Hepatic stellate cell (primary cell): ENCODE data around the gene FBXL19.

Source experiments
- DNase-seq: peaks from one replicate; pipeline ENCODE4 v3.0.0; 2011; ENCODE audit warnings: low spot score

FBXL19 gene

DNA sequence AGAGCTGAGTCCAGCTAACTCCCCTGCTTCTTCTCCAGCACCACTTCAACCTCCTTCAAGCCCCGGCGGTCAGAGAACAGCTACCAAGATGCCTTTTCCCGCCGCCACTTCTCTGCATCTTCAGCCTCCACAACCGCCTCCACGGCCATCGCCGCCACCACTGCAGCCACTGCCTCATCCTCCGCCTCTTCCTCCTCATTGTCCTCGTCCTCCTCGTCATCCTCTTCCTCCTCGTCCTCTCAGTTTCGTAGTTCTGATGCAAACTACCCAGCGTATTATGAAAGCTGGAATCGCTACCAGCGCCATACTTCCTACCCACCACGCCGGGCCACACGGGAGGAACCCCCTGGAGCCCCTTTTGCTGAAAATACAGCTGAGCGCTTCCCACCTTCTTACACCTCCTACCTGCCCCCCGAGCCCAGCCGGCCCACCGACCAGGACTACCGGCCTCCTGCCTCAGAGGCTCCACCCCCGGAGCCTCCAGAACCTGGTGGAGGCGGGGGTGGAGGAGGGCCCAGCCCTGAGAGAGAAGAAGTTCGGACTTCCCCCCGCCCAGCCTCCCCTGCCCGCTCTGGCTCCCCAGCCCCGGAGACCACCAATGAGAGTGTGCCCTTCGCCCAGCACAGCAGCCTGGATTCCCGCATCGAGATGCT, 41.3 kb downstream of the FBXL19 start:
- no peak for DNase-seq

DNA sequence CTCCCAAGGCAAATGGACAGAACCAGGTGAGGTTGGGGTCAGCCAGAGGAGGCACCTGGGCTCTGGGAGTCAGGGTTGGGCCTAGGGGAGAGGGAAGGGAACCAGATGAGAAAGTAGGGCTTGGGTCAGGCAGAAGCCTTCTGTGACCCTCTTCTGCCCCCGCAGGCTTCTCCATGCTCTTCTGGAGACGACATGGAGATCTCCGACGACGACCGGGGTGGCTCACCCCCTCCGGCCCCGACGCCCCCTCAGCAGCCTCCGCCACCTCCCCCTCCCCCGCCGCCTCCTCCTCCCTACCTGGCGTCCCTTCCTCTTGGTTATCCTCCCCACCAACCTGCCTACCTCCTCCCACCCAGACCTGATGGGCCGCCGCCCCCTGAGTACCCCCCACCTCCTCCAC, 42.1 kb downstream of the FBXL19 start:
- no peak for DNase-seq

- no peak for DNase-seq
Measured at GRCh38 chr16:30966033-30966619, 42.8 kb downstream of the FBXL19 start.

DNA sequence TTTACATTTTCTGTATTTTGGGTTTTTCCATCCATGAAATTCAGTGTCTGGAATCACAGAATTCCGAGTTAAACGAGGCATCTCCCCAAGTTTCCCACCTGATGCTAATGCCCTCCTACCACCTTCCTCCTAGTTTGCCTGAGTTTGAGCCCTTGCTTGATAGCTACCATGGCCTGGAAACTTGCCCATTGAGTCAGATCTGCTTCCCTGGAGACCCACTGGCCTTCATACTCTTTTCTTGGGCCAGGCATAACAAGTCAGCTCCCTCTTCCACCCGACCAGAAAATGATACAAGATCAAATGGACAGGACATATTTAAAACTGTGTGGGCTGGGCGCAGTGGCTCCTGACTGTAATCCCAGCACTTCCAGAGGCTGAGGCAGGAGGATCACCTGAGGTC, 44.4 kb downstream of the FBXL19 start:
- DNase-seq: no peak

DNA sequence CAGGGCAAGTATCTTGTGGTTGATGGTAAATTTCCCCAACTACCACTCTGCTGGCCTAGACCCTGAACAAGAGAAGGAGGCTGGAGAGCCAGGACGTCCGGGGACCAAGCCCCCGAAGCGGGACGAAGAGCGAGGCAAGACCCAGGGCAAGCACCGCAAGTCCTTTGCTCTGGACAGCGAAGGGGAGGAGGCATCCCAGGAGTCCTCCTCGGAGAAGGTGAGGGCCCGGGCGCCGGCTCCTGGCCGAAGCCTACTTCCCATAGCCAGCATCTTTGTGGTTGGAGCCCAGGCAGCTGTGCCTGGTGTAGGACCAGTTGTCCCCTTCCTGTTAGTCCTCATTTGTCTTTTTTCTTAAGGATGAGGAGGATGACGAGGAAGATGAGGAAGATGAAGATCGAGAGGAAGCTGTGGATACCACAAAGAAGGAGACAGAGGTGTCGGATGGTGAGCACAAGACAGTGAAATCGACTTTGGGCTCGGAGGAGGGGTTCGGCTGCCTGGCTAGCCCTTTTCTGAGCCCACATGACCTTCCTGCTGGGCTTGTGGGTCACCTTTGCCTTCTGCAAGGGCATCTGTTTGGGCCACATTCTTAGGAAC, 46.0 kb downstream of the FBXL19 start:
- DNase-seq: no peak

DNA sequence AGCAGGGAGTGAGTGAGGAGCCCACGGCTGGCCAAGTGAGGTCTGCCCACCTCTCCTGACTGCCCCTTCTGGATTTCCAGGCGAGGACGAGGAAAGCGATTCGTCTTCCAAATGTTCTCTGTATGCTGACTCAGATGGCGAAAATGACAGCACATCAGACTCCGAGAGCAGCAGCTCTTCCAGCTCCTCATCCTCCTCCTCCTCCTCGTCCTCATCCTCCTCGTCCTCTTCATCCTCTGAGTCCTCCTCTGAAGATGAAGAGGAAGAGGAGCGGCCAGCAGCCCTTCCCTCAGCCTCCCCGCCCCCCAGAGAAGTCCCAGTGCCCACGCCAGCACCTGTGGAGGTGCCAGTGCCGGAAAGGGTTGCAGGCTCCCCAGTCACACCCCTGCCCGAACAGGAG, 47.9 kb downstream of the FBXL19 start:
- DNase-seq: no peak

DNA sequence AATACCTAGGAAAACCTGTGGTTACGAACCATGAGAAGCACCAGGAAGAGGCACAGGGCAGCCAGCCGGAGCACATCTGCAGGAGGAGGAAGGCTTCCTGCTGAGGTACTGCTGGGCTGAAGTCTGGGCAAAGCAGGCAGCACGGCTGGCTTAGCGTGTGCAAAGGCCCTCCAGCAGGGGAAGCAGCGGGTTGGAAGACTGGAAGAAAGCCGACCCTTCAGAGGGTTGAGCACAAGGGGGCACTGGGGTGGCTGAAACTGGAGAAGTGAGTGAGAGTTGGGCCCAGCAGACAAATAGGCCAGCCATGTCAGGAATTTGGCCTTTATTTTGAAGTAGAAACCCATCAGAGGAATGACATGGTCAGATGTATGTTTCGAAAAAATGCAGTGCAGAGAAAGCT, 49.5 kb downstream of the FBXL19 start:
- DNase-seq: peak; percentile 41

GRCh38 chr16:30974348-30974747, 51.0 kb downstream of the FBXL19 start:
- no peak for DNase-seq

GRCh38 chr16:30976486-30976885, 53.1 kb downstream of the FBXL19 start:
- no peak for DNase-seq

- no peak for DNase-seq
Measured at GRCh38 chr16:30977502-30977901, 54.1 kb downstream of the FBXL19 start.

GRCh38 chr16:30979170-30980022, 56.0 kb downstream of the FBXL19 start:
- DNase-seq: no peak

DNA sequence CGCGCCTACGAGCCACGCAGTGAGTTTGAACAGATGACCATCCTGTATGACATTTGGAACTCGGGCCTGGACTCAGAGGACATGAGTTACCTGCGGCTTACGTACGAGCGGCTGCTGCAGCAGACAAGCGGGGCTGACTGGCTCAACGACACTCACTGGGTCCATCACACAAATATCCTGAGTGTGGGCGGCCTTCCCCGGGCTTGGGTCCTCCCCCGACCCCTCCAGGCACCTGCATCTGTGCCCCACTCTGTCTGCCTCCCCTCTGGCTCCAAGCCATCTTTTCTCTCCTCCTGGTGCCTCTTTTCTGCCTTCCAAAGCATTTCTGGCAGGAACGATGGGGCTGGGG, 56.6 kb downstream of the FBXL19 start:
- no peak for DNase-seq

DNA sequence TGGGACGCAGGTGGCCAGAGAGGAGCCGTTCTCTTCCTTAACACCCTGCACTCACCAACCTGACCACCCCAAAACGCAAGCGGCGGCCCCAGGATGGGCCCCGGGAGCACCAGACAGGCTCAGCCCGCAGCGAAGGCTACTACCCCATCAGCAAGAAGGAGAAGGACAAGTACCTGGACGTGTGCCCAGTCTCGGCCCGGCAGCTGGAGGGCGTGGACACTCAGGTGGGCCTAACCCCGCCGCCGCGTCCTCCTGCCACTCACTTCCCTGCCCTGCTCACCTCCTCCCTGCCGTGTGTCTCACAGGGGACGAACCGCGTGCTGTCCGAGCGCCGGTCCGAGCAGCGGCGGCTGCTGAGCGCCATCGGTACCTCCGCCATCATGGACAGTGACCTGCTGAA, 57.1 kb downstream of the FBXL19 start:
- DNase-seq: no peak

DNA sequence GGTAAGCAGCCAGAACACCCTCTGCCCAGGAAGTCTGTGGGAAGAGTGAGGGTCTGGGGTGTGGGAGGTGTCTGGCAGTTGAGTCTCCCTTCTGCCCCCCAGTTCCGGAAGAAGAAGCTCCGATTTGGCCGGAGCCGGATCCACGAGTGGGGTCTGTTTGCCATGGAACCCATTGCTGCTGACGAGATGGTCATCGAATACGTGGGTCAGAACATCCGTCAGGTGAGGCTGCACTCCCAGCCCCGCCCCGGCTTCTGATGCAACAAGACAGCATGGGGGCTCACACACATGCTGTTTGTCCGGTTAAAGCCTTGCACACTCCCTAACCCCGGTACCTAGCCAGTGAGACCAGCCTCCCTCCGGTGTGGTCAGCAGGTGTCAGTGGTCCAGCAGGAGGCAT, 57.6 kb downstream of the FBXL19 start:
- DNase-seq: no peak

DNA sequence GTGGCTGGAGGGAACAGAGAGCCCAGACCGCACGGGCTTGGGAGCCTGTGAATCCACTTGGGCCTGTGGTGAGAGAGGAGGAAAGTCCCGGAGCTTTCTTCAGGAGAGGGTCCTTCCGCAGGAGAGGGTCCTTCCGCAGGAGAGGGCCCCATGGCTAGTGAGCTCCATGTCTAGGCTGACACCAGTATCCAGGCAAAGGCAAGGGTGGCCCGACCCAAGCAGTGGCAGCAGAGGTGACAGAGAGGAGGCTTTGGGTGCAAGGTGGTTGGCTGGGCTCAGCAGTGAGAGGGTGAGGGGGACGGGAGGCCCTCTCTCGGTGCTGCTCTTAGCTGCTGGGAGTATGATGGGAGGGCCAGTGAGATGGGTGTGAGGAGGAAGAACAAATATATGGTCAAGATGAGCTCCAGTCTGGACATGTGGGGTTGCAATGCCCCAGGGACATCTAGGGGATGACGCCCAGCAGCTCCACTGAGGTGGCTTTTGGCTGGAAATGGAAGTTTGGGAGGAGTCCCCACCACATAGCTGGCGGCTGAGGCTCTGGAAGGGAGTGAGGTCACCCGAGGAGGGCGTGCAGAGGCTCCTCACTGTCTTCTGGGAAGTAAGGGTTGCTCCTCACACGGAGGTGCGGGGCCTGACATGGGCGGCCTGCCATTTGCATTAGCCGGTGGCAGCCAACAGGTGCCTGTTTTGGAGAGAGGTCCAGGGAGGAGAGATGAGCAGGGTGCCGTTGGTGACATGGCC, 59.3 kb downstream of the FBXL19 start:
- no peak for DNase-seq

GRCh38 chr16:30983289-30983889, 60.0 kb downstream of the FBXL19 start:
- DNase-seq: no peak

- no peak for DNase-seq
Measured at GRCh38 chr16:30983898-30984610, 60.7 kb downstream of the FBXL19 start.

GRCh38 chr16:30984669-30985400, 61.5 kb downstream of the FBXL19 start, which contains the start of gene HSD3B7:
HSD3B7 (plus strand) TSS chr16:30985207; CDS start chr16:30985659, 452 bp downstream.
- DNase-seq: peak; percentile 99

DNA sequence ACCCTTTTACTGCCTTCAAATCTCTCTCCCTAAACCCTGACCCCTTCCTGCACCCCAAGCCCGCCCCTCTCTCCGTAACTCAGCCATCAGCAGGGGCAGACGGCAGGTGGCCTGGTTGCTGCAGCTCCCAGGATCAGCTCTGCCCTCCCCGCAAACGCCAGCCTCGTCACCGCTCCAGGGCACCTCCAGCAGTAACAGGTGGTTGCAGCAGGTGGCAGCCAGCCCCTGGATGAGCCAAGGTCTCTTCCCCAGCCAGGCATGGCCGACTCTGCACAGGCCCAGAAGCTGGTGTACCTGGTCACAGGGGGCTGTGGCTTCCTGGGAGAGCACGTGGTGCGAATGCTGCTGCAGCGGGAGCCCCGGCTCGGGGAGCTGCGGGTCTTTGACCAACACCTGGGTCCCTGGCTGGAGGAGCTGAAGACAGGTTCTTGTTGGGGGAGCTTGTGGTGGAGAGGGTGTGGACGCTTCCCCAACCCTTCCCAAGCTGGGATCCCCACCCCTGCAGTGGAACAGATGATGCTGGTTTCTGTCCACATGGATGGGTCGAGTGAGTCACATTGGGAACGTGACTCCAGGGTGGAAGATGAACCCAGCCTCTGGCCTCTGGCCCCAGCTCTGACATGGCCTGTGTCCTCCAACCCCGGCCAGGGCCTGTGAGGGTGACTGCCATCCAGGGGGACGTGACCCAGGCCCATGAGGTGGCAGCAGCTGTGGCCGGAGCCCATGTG, 62.2 kb downstream of the FBXL19 start:
- DNase-seq: no peak
